Brain microvascular endothelial cell (primary cell): ENCODE data around the gene RHBDF2.
A peak's percentile ranks its signal among the peaks of the same experiment; 100 is the strongest.

Source experiments
- DNase-seq: peaks from one replicate; pipeline ENCODE4 v3.0.0-alpha.2; 2020
- H3K27ac ChIP-seq: fragments of 250-450 bp; sonication (Bioruptor Pico); 2 replicates; pipeline ENCODE4 v1.5.1; 2020; ENCODE audit warnings: mild to moderate bottlenecking, moderate library complexity
- H3K27me3 ChIP-seq: fragments of 250-450 bp; sonication (Bioruptor Pico); replicated peaks from 2 replicates; pipeline ENCODE4 v1.5.1; 2020; ENCODE audit warnings: mild to moderate bottlenecking
- H3K36me3 ChIP-seq: fragments of 250-450 bp; sonication (Bioruptor Pico); replicated peaks from 2 replicates; pipeline ENCODE4 v1.5.1; 2020; ENCODE audit warnings: mild to moderate bottlenecking
- H3K4me3 ChIP-seq: 2 replicates; pipeline ENCODE4 v1.5.1; 2011; ENCODE audit warnings: low read depth, mild to moderate bottlenecking, control low read depth, low read length, moderate library complexity
- CTCF ChIP-seq: IDR thresholded peaks from 2 replicates; pipeline ENCODE4 v1.5.1; 2011; ENCODE audit warnings: low read depth, mild to moderate bottlenecking, moderate library complexity, low read length, control low read depth, inconsistent platforms; ENCODE audit errors: missing control alignments
- in situ Hi-C: cut with HindIII; loops from 2 replicates; pipeline ENCODE4 v1.10.0; 2017; ENCODE audit warnings: low sequenced_read_pairs, low pct_ligation_motif_present

The RHBDF2 gene

DNA sequence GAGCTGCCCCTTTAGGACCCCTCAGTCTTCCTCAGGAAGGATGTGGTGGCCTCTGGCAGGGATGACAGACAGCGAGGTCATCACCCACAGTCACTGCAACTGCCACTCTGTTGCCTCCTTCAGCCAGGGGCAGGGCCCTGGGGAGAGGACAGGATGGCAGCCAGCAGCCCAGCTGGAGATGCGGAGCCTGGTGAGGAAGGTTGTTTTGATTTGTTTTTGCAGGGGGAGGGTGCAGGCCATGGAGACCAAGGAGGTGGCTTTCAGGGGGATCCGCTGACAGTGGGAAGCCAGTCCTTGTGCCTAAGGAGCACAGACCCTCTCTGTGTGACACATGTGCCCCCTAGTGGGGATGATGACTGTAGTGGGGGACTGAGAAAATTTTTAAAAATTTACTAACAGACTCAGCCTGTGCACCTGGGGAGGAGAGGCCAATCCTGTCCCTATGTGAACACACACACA lies 46.0 kb upstream of the RHBDF2 start:
- Histone ChIP-seq H3K27me3 (no peaks in the 10 kb centered on the region), H3K36me3 (no peaks in the 10 kb centered on the region), H3K27ac (peak overlapping the region; percentile 83), H3K4me3 (no peak overlapping the region)
- in situ Hi-C loops: no loop called here
- DNase-seq: peak; percentile 76
- TF ChIP-seq CTCF: peak; percentile 79

DNA sequence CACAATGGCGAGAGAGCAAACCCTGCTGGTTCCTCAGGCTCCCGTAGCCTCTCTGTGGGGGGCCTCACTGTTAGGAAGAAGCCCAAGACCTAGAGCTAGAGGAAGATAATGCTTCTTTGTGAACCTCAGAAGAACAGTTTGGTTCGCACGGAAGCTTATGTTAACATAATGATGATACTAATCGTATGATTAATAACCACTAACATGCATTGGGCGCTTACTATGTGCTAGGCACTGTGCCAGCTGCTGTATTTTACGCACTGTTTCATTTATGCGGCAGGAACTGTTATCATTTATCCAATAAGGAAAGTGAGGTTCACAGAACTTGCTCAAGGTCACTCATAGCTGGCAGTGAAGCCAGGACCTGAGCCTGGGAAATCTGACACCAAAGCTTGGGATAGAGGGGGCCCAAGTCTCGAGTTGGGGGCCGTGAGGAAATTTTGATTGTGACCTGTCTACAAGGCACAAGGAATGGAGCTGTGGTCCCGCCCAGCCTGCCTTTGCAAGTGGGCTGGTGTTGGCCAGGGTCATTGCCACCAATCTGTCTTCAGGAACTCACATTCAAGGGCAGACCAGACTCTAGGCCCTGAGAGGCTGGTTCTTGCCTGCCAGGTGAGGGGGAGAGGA lies 45.4 kb upstream of the RHBDF2 start:
- in situ Hi-C loops: no loop called here
- H3K36me3 ChIP-seq: no peaks in the 10 kb centered on the region
- DNase-seq: peak; percentile 98
- no peak overlapping the region for H3K4me3 ChIP-seq
- no peak for TF ChIP-seq CTCF
- no peaks in the 10 kb centered on the region for H3K27me3 ChIP-seq
- peak overlapping the region; percentile 83 for H3K27ac ChIP-seq

DNA sequence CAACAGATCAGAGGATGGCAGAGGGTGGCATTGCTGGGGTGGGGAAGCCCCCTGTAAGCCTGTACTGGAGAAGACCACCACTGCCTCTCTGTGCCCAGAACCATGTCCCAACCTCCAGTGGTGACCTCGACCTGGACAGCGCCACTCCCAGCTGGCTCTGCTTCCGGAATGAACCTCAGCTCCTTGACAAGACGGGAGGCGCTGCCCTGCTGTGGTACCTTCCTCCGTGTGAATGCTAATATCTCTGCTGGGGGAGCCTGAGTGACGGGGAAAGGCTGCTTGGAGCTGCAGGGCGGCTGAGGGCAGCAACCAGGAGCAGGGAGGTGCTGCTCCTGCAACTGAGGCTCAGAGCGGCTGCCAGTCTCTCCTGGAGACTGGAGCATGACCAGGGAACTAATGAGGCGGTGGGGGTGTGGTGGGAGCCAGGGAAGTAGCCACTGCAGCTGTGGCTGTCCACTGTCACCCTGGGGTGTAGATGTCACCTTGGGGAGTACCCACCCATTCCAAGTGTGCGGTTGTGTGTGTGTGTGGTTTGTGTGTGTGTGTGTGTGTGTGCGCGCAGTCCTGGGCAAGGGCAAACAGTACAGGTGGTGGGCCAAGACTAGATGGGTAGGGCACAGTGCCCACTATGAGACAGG lies 44.8 kb upstream of the RHBDF2 start:
- no peaks in the 10 kb centered on the region for H3K36me3 ChIP-seq
- no peak for TF ChIP-seq CTCF
- DNase-seq: no peak
- no peaks in the 10 kb centered on the region for H3K27me3 ChIP-seq
- H3K27ac ChIP-seq: peak overlapping the region; percentile 59
- in situ Hi-C loops: no loop called here
- no peak overlapping the region for H3K4me3 ChIP-seq

DNA sequence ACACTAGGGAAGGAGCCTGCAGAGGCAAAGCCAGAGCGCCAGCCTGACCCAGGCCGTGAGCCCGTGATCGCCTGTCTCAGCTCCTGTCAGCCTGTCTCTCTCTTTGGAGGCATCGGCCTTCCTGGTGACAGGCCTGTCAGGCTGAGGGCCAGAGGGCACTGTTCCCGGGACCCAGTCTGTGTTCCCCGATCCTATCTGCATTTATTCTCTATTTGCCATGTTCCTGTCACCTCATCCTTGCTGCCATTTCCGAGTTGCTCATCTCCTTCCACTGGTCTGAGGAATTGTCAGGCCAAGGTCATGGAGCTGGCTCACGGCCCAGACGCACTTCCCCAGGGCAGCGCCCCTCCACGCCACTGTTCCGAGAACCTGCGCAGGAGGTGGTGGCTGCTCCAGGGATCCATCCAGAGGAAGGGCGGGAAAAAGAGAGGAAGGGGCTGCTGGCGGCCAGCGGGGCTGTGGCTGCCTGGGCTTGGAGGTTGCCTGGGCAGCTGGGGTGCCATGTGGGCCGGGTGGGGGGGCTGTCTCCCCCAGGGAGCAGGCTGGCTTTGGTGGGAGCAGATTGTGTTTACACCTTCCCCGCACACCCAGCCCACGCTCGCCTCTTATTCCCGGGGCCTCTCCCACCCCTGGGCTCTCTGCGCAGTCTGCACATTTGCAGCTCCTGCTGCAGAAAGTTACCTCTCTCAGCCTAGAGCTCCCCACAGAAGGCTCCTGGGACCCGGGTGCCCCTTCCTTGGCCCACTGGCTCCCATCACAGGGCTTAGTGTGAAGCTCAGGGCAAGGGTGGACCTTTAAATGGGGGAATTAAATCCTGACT lies 43.5 kb upstream of the RHBDF2 start:
- no peaks in the 10 kb centered on the region for H3K27me3 ChIP-seq
- no peak for DNase-seq
- in situ Hi-C loops: no loop called here
- H3K27ac ChIP-seq: no peak overlapping the region
- H3K36me3 ChIP-seq: no peaks in the 10 kb centered on the region
- H3K4me3 ChIP-seq: no peak overlapping the region
- no peak for TF ChIP-seq CTCF

DNA sequence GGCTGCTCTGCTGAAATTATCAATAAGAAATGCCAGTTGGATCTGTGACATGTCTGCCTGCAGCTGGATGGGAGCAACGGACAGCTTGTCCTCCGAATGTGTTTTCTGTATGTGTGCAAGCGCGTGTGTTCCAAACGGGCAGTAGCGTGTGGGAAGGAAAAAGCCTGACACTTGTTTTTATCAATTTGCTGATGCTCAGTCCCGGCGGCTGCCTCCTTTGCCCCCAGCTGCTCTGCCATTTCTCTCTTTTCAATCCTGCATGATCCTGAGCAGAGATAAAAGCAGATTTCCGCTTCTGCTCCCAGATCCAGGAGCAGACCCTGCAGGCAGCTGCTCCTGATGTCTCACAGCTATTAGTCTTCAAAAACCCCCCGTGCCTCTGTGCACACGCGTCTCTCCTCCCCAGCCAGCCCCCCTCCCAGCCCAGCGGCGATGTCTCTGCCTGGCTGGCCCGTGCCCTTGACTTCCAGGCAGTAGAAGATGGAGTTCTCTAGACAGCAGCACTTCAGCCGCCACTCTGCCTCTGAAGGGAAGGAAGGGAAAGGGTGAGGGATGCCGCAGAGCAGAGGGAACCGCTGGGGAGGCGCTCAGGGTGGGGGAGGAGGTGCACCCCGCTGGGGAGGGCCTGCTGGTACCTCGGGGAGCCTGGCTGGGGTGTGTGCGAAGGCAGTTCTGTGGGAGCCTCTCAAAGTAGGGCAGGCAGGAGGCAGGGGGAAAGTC lies 42.8 kb upstream of the RHBDF2 start:
- DNase-seq: no peak
- H3K27ac ChIP-seq: no peak overlapping the region
- H3K36me3 ChIP-seq: no peaks in the 10 kb centered on the region
- TF ChIP-seq CTCF: no peak
- in situ Hi-C loops: no loop called here
- H3K27me3 ChIP-seq: no peaks in the 10 kb centered on the region
- no peak overlapping the region for H3K4me3 ChIP-seq
